Measurements from ENCODE around the gene ABCA2. TPM values are rescaled to one million over a fixed set of nuclear protein-coding genes. Genes with fewer than 3 reads are reported as not detected.

ABCA2 gene
- total RNA-seq, 1 donor from 2014 or later: 16.2 TPM

GRCh38 chr9:136965771-136966484 is 62.1 kb downstream of the ABCA2 start:
- H3K27ac ChIP-seq (ENCODE audit: low read depth, low read length): no peak overlapping the region
- TF ChIP-seq EZH2 (IDR thresholded peaks at IDR 0.05; ENCODE audit: insufficient read depth, low read length): no peak
- no peak for TF ChIP-seq CTCF (IDR thresholded peaks at IDR 0.05; ENCODE audit: insufficient read depth, low read depth, low read length)
- no peak overlapping the region for H3K4me3 ChIP-seq (ENCODE audit: insufficient read depth, low read depth, low read length)
- DNase-seq (ENCODE audit: low read depth) (no peak), FAIRE-seq (no peak)
- Mint-ChIP-seq H3K27me3 (ENCODE audit: low read depth, unreplicated experiment) (peaks cover 11% of the 10 kb centered on the region), H3K36me3 (ENCODE audit: low read depth, unreplicated experiment) (no peaks in the 10 kb centered on the region), H3K4me3 (ENCODE audit: unreplicated experiment) (peak overlapping the region; percentile 37), H3K27ac (ENCODE audit: unreplicated experiment) (no peak overlapping the region), H3K9me3 (ENCODE audit: unreplicated experiment) (no peaks in the 10 kb centered on the region), H3K4me1 (ENCODE audit: low read depth, unreplicated experiment) (no peaks in the 10 kb centered on the region)
- H3K9ac ChIP-seq (ENCODE audit: low read length): no peak overlapping the region
- peaks cover 4% of the 10 kb centered on the region for H3K4me1 ChIP-seq (ENCODE audit: insufficient read depth, low read length)
- no peaks in the 10 kb centered on the region for H3K27me3 ChIP-seq (ENCODE audit: insufficient read depth, low read length)
- no peaks in the 10 kb centered on the region for H4K20me1 ChIP-seq (ENCODE audit: insufficient read depth, low read length)
- H3K9me3 ChIP-seq (ENCODE audit: insufficient read depth, low read depth, low read length): no peaks in the 10 kb centered on the region
- peak overlapping the region; percentile 12 for H3K4me2 ChIP-seq (ENCODE audit: low read length)
- H3K36me3 ChIP-seq (ENCODE audit: insufficient read depth, low read length): no peaks in the 10 kb centered on the region
- no peaks in the 10 kb centered on the region for H3K79me2 ChIP-seq (ENCODE audit: insufficient read depth, low read length)
- no peak overlapping the region for H2AFZ ChIP-seq (ENCODE audit: low read depth, low read length)

- no peak overlapping the region for H3K9ac ChIP-seq (ENCODE audit: low read length)
- no peak for FAIRE-seq
These were observed 63.1 kb downstream of the ABCA2 start for GRCh38 chr9:136964833-136965422.

More at GRCh38 chr9:136964833-136965422, 63.1 kb downstream of the ABCA2 start:
- H3K36me3 Mint-ChIP-seq (ENCODE audit: low read depth, unreplicated experiment): no peaks in the 10 kb centered on the region
- Histone ChIP-seq H3K9me3 (ENCODE audit: insufficient read depth, low read depth, low read length) (no peaks in the 10 kb centered on the region), H3K4me1 (ENCODE audit: insufficient read depth, low read length) (peaks cover 4% of the 10 kb centered on the region), H3K4me2 (ENCODE audit: low read length) (no peak overlapping the region), H3K27ac (ENCODE audit: low read depth, low read length) (no peak overlapping the region), H3K36me3 (ENCODE audit: insufficient read depth, low read length) (no peaks in the 10 kb centered on the region), H2AFZ (ENCODE audit: low read depth, low read length) (no peak overlapping the region), H4K20me1 (ENCODE audit: insufficient read depth, low read length) (no peaks in the 10 kb centered on the region), H3K79me2 (ENCODE audit: insufficient read depth, low read length) (no peaks in the 10 kb centered on the region), H3K27me3 (ENCODE audit: insufficient read depth, low read length) (no peaks in the 10 kb centered on the region), H3K4me3 (ENCODE audit: insufficient read depth, low read depth, low read length) (no peak overlapping the region)
- peaks cover 4% of the 10 kb centered on the region for H3K4me1 Mint-ChIP-seq (ENCODE audit: low read depth, unreplicated experiment)
- no peaks in the 10 kb centered on the region for H3K9me3 Mint-ChIP-seq (ENCODE audit: unreplicated experiment)
- no peak for TF ChIP-seq CTCF (IDR thresholded peaks at IDR 0.05; ENCODE audit: insufficient read depth, low read depth, low read length)
- TF ChIP-seq EZH2 (IDR thresholded peaks at IDR 0.05; ENCODE audit: insufficient read depth, low read length): no peak
- no peak for DNase-seq (ENCODE audit: low read depth)
- H3K27me3 Mint-ChIP-seq (ENCODE audit: low read depth, unreplicated experiment): peaks cover 11% of the 10 kb centered on the region
- H3K4me3 Mint-ChIP-seq (ENCODE audit: unreplicated experiment): no peak overlapping the region
- H3K27ac Mint-ChIP-seq (ENCODE audit: unreplicated experiment): no peak overlapping the region
